ENCODE measurements around the gene CD164.

CD164 gene

DNA sequence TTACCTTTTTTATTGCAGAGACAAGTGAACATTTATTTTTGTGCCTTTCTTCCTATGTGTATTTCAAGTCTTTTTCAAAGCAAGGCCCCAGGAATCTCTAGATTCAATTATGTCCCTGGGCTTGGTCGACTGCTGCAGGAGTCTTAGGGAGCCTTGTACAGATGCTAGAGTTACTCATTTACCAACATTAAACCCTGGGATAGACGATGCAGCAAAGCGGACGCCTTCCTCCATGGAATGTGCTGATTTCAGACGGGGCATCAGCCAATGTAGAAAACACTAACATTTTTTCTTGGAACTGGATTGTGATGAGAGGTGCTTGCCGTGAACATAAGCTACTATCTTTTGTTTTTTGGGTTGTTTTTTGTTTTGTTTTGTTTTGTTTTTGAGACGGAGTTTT, 55.9 kb downstream of the CD164 start:
- no peaks in the 10 kb centered on the region for H3K36me3 Mint-ChIP-seq (ENCODE audit: low read depth)
- no peaks in the 10 kb centered on the region for H3K9me3 Mint-ChIP-seq
- no peak overlapping the region for H3K27ac Mint-ChIP-seq
- H3K4me1 Mint-ChIP-seq (ENCODE audit: low read depth): peaks cover 8% of the 10 kb centered on the region
- DNase-seq (ENCODE audit: low spot score): no peak
- no peak overlapping the region for H3K4me3 Mint-ChIP-seq
- no peaks in the 10 kb centered on the region for H3K27me3 Mint-ChIP-seq (ENCODE audit: low read depth)

DNA sequence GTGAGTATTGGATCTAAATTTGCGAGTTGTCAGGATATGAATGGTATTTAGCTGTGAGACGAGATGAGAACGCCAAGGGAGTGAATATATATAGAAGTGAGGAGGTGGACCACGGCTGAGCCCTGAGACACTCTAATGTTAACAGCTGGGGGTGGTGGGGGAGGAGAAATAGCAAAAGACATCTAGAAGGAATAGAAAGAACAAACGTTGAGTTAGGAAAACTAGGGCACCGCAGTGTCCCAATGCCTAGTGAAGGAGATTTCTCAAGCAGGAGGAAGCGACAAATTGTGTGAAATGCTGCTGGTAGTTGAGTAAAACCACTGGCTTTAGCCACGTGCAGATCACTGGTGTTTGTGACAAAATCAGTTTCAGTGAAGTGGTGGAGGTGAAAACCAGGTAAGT, 56.9 kb downstream of the CD164 start:
- Mint-ChIP-seq H3K4me3 (no peak overlapping the region), H3K27me3 (ENCODE audit: low read depth) (no peaks in the 10 kb centered on the region), H3K4me1 (ENCODE audit: low read depth) (peaks cover 8% of the 10 kb centered on the region), H3K36me3 (ENCODE audit: low read depth) (no peaks in the 10 kb centered on the region), H3K27ac (no peak overlapping the region), H3K9me3 (no peaks in the 10 kb centered on the region)
- DNase-seq (ENCODE audit: low spot score): no peak

DNA sequence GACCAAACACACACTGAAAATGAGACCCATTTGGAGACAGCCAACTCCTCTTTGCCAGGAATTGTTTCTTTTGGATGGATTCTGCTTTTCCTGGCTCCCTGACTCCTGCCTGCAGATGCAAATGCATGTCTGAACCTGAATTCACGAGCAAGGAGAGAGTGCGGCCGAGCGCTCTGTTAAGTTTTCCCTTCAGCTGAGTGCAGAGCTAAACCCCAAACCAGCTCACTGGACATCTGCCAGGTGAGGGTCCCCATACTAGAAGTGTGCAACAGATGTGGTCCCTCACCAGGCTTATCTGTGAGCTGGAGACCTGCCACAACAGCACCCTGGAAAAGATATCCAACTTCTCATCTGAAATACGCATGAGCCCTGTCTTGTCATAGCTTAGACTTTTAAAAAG, 59.0 kb downstream of the CD164 start:
- Mint-ChIP-seq H3K4me3 (no peak overlapping the region), H3K27me3 (ENCODE audit: low read depth) (no peaks in the 10 kb centered on the region), H3K4me1 (ENCODE audit: low read depth) (peaks cover 6% of the 10 kb centered on the region), H3K36me3 (ENCODE audit: low read depth) (no peaks in the 10 kb centered on the region), H3K9me3 (no peaks in the 10 kb centered on the region), H3K27ac (no peak overlapping the region)
- DNase-seq (ENCODE audit: low spot score): no peak

DNA sequence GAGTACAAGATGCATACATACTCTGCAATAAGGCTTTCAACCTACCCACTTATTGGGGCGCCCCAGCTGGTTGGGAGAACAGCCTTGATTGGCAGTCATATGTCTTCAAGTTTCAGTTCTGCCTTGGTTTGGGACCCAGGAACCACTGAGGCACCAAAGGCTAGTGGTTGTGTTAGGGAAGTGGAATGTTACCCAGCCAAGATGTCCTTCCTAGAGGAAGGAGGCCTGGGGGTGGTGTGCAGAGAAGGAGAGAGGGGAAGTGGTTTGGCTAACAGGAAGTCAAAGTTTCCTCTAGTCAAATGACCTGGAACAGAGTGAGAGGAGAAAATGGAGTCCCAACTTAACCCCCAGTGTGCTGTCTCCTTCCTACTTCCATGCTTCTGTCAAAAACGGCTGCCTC, 59.4 kb downstream of the CD164 start:
- Mint-ChIP-seq H3K27ac (no peak overlapping the region), H3K36me3 (ENCODE audit: low read depth) (no peaks in the 10 kb centered on the region), H3K27me3 (ENCODE audit: low read depth) (no peaks in the 10 kb centered on the region), H3K4me3 (no peak overlapping the region), H3K4me1 (ENCODE audit: low read depth) (peaks cover 6% of the 10 kb centered on the region), H3K9me3 (no peaks in the 10 kb centered on the region)
- DNase-seq (ENCODE audit: low spot score): no peak

DNA sequence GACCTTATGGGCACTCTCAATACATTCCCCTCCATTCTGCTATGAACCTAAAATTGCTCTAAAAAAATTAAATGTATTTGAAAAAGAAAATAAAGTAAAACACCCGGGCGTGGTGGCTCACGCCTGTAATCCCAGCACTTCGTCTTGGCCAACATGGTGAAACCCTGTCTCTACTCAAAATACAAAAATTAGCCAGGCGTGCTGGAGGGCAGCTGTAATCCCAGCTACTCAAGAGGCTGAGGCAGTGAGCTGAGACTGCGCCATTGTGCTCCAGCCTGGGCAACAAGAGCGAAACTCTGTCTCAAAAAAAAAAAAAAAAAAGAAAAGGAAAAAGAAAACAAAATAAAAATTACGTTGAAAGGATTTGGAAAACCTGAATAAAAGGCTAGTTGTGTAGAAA, 60.5 kb downstream of the CD164 start:
- Mint-ChIP-seq H3K27me3 (ENCODE audit: low read depth) (no peaks in the 10 kb centered on the region), H3K36me3 (ENCODE audit: low read depth) (no peaks in the 10 kb centered on the region), H3K27ac (no peak overlapping the region), H3K9me3 (no peaks in the 10 kb centered on the region), H3K4me1 (ENCODE audit: low read depth) (peaks cover 6% of the 10 kb centered on the region), H3K4me3 (no peak overlapping the region)
- DNase-seq (ENCODE audit: low spot score): no peak

DNA sequence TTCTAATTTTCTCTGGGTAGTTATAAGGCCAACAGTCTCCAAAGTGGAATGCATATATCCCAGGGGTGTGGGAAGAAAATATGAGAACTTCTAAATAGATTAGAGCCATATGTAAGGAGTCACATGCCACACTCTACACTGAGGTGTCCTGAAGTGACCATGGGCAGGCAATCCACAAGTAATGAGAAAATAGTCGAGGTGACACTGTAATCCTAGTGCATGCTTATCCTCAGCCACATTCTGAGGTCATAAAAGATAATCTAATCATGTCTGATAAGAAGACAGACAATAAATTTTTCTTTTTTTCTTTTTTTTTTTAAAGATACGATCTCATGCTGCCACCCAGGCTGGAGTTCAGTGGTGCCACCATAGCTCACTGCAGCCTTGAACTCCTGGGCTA, 62.2 kb downstream of the CD164 start:
- H3K27ac Mint-ChIP-seq: no peak overlapping the region
- H3K36me3 Mint-ChIP-seq (ENCODE audit: low read depth): no peaks in the 10 kb centered on the region
- H3K9me3 Mint-ChIP-seq: no peaks in the 10 kb centered on the region
- no peak overlapping the region for H3K4me3 Mint-ChIP-seq
- no peak for DNase-seq (ENCODE audit: low spot score)
- peaks cover 6% of the 10 kb centered on the region for H3K4me1 Mint-ChIP-seq (ENCODE audit: low read depth)
- no peaks in the 10 kb centered on the region for H3K27me3 Mint-ChIP-seq (ENCODE audit: low read depth)

DNA sequence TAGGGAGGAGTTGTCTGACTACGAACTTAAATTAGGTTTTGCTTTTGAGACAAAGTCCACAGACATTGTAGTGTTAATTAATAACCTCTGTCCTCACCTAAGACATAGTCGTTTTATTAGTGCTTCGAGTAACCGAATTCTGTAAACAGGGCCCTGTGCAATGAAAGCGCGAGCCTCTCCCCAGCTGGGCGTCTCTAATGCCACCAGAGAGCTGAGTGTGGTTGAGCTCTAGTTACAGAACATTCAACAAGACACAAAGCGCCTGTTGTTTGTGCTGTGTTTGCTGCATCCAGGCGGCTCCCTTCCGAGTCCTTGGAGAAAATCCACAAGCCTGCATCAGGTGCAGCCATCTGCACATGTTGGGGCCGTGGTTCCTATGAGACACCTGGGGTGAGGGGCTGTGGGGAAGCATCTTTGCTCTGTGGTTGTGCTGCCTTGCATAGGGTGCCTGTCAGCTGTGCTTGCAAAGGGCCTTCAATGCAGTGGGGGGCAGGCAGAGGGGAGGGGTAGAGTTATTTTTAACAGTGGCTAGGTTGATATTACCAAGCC, 63.9 kb downstream of the CD164 start:
- Mint-ChIP-seq H3K36me3 (ENCODE audit: low read depth) (no peaks in the 10 kb centered on the region), H3K27ac (no peak overlapping the region), H3K9me3 (no peaks in the 10 kb centered on the region), H3K4me3 (no peak overlapping the region), H3K27me3 (ENCODE audit: low read depth) (no peaks in the 10 kb centered on the region), H3K4me1 (ENCODE audit: low read depth) (peaks cover 6% of the 10 kb centered on the region)
- DNase-seq (ENCODE audit: low spot score): no peak

DNA sequence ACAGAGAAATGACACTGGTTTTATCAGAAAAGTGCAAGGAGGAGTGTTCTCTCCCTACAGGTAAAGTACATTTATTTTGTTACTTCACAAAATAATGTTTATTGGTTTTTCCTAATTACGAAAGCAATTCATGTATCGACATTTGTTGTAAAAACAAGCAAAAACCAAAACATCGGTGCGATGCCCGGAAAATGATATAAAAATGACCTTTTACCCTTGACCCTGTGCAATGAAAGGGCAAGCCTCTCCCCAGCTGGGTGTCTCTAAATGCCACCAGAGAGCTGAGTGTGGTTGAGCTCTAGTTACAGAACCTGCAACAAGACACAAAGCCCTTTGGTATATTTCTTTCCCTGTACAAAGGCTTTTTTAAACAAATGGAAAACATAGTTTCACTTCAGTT, 65.4 kb downstream of the CD164 start:
- Mint-ChIP-seq H3K4me3 (no peak overlapping the region), H3K27me3 (ENCODE audit: low read depth) (no peaks in the 10 kb centered on the region), H3K4me1 (ENCODE audit: low read depth) (no peaks in the 10 kb centered on the region), H3K27ac (no peak overlapping the region), H3K9me3 (no peaks in the 10 kb centered on the region), H3K36me3 (ENCODE audit: low read depth) (no peaks in the 10 kb centered on the region)
- no peak for DNase-seq (ENCODE audit: low spot score)

Data from T-helper 2 cell treated with Interferon-gamma antibody and Interleukin-4, amounts not matched to agents 5 μg/mL and 100 μg/mL, for 36 hours (primary cell).